ENCODE measurements around the gene KCNJ3.

The KCNJ3 gene

DNA sequence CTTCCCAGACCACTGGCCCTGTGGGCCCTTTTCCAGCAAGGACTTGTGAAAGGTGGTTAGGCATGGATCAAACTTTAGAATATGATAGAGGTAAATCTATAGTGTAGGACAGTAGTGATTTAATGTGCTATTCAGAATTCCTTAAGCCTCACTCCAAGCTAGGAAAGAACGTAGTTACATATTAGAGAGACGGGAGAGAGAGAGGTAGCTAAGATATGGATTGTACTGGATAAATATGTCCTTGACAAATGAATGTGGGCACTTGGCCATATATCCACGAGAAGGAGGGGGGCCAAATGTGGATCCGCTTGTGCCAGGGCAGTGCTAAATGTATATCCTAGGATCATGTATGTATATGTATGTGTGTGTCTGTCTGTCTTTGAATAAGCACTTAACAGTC, 6.5 kb downstream of the KCNJ3 start:
- Histone ChIP-seq H3K4me3 (ENCODE audit: insufficient read depth, low read depth, low read length, poor library complexity, severe bottlenecking) (no peak overlapping the region), H3K27me3 (replicated peaks; ENCODE audit: control insufficient read depth, insufficient read depth, low read length, poor library complexity, severe bottlenecking) (no peaks in the 10 kb centered on the region), H3K4me1 (ENCODE audit: control insufficient read depth, insufficient read depth, low read length, poor library complexity, severe bottlenecking) (no peaks in the 10 kb centered on the region), H3K36me3 (ENCODE audit: control insufficient read depth, insufficient read depth, low read length) (no peaks in the 10 kb centered on the region), H3K9me3 (ENCODE audit: control insufficient read depth, low read length) (no peaks in the 10 kb centered on the region), H3K27ac (ENCODE audit: insufficient read depth, low read length, poor library complexity, severe bottlenecking) (no peak overlapping the region)
- DNase-seq, result no peak

- Histone ChIP-seq H3K4me1 (ENCODE audit: control insufficient read depth, insufficient read depth, low read length, poor library complexity, severe bottlenecking) (no peaks in the 10 kb centered on the region), H3K4me3 (ENCODE audit: insufficient read depth, low read depth, low read length, poor library complexity, severe bottlenecking) (no peak overlapping the region), H3K27ac (ENCODE audit: insufficient read depth, low read length, poor library complexity, severe bottlenecking) (no peak overlapping the region), H3K36me3 (ENCODE audit: control insufficient read depth, insufficient read depth, low read length) (no peaks in the 10 kb centered on the region), H3K27me3 (replicated peaks; ENCODE audit: control insufficient read depth, insufficient read depth, low read length, poor library complexity, severe bottlenecking) (no peaks in the 10 kb centered on the region), H3K9me3 (ENCODE audit: control insufficient read depth, low read length) (no peaks in the 10 kb centered on the region)
- DNase-seq, result no peak
Measured at GRCh38 chr2:154706660-154707059, 8.2 kb downstream of the KCNJ3 start.

DNA sequence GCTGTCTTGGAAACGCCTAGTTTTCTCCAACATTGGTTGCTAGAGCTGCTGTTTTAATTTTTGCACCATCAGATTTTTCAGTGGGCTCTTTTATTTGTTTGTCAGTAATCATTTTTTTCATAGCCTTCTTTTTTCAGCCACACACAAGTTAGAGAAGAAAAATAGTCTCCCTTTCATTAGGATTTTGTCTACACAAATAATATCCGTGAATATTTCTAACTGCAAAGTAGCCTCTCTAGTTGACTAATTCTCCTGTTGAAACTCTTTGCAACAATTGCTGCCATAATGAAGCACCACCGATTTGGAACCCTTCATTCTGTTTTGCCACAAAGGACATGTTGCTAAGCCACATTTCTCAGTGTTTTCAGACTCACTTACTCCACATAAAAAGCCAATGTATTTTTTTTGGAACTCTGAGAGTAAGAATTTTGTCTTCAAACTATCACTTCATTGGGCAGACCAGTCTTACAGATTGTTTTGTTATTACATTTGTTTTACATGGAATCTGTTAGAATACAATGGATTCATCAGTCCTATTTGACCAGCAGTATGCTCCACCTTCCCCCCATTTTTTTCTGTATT, 9.6 kb downstream of the KCNJ3 start:
- DNase-seq, result no peak
- Histone ChIP-seq H3K27ac (ENCODE audit: insufficient read depth, low read length, poor library complexity, severe bottlenecking) (no peak overlapping the region), H3K27me3 (replicated peaks; ENCODE audit: control insufficient read depth, insufficient read depth, low read length, poor library complexity, severe bottlenecking) (no peaks in the 10 kb centered on the region), H3K4me1 (ENCODE audit: control insufficient read depth, insufficient read depth, low read length, poor library complexity, severe bottlenecking) (no peaks in the 10 kb centered on the region), H3K36me3 (ENCODE audit: control insufficient read depth, insufficient read depth, low read length) (no peaks in the 10 kb centered on the region), H3K9me3 (ENCODE audit: control insufficient read depth, low read length) (no peaks in the 10 kb centered on the region), H3K4me3 (ENCODE audit: insufficient read depth, low read depth, low read length, poor library complexity, severe bottlenecking) (no peak overlapping the region)

GRCh38 chr2:154709215-154709614, 10.7 kb downstream of the KCNJ3 start:
- H3K27me3 ChIP-seq (replicated peaks; ENCODE audit: control insufficient read depth, insufficient read depth, low read length, poor library complexity, severe bottlenecking), result no peaks in the 10 kb centered on the region
- no peaks in the 10 kb centered on the region for H3K9me3 ChIP-seq (ENCODE audit: control insufficient read depth, low read length)
- no peak overlapping the region for H3K27ac ChIP-seq (ENCODE audit: insufficient read depth, low read length, poor library complexity, severe bottlenecking)
- H3K4me3 ChIP-seq (ENCODE audit: insufficient read depth, low read depth, low read length, poor library complexity, severe bottlenecking), result no peak overlapping the region
- no peaks in the 10 kb centered on the region for H3K4me1 ChIP-seq (ENCODE audit: control insufficient read depth, insufficient read depth, low read length, poor library complexity, severe bottlenecking)
- DNase-seq, result no peak
- no peaks in the 10 kb centered on the region for H3K36me3 ChIP-seq (ENCODE audit: control insufficient read depth, insufficient read depth, low read length)

DNA sequence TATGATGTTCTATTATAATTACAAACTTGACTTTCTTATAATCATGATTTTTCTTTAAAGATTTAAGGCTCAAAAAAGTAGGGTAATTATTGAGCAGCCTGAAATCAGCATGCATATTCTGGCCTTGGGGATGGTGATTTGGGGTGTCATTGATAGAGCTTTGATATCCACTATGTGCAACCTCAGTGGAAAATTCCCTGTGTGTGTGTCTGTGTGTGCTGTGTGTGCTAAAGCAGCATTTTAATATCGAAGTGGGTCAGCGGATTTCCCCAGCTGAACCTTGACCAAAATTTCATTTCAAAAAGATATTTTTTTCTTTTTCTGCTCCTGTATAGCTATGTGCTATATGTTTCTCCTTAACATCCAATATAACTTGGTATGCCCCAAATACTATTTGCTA, 11.6 kb downstream of the KCNJ3 start:
- Histone ChIP-seq H3K27me3 (replicated peaks; ENCODE audit: control insufficient read depth, insufficient read depth, low read length, poor library complexity, severe bottlenecking) (no peaks in the 10 kb centered on the region), H3K4me1 (ENCODE audit: control insufficient read depth, insufficient read depth, low read length, poor library complexity, severe bottlenecking) (no peaks in the 10 kb centered on the region), H3K36me3 (ENCODE audit: control insufficient read depth, insufficient read depth, low read length) (no peaks in the 10 kb centered on the region), H3K9me3 (ENCODE audit: control insufficient read depth, low read length) (no peaks in the 10 kb centered on the region), H3K27ac (ENCODE audit: insufficient read depth, low read length, poor library complexity, severe bottlenecking) (no peak overlapping the region), H3K4me3 (ENCODE audit: insufficient read depth, low read depth, low read length, poor library complexity, severe bottlenecking) (no peak overlapping the region)
- no peak for DNase-seq

GRCh38 chr2:154710685-154711084, 12.2 kb downstream of the KCNJ3 start:
- no peaks in the 10 kb centered on the region for H3K36me3 ChIP-seq (ENCODE audit: control insufficient read depth, insufficient read depth, low read length)

DNA sequence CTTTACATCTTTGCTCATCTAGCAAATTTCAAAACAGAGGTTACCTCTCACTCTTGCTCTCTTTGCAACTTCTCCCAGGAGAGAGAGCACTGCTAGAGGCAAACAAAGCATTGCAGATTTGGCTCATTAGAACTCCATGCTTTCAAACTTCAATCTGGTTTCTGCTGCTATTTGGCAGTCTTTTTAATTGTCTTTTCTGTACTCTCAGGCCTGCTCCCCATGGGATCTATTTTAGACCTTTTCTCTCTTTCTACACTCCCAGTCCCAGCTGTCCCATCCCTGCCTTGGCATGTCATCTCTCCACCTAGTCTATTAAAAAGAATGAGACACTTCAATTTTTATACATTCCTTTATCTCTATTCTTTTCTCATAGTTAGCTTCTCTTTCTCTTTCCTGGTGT, 15.2 kb downstream of the KCNJ3 start:
- DNase-seq, result no peak
- no peak overlapping the region for H3K4me3 ChIP-seq (ENCODE audit: insufficient read depth, low read depth, low read length, poor library complexity, severe bottlenecking)
- H3K9me3 ChIP-seq (ENCODE audit: control insufficient read depth, low read length), result no peaks in the 10 kb centered on the region
- no peaks in the 10 kb centered on the region for H3K36me3 ChIP-seq (ENCODE audit: control insufficient read depth, insufficient read depth, low read length)
- no peaks in the 10 kb centered on the region for H3K27me3 ChIP-seq (replicated peaks; ENCODE audit: control insufficient read depth, insufficient read depth, low read length, poor library complexity, severe bottlenecking)
- no peak overlapping the region for H3K27ac ChIP-seq (ENCODE audit: insufficient read depth, low read length, poor library complexity, severe bottlenecking)
- no peaks in the 10 kb centered on the region for H3K4me1 ChIP-seq (ENCODE audit: control insufficient read depth, insufficient read depth, low read length, poor library complexity, severe bottlenecking)

More at GRCh38 chr2:154710685-154711084, 12.2 kb downstream of the KCNJ3 start:
- Histone ChIP-seq H3K4me1 (ENCODE audit: control insufficient read depth, insufficient read depth, low read length, poor library complexity, severe bottlenecking) (no peaks in the 10 kb centered on the region), H3K4me3 (ENCODE audit: insufficient read depth, low read depth, low read length, poor library complexity, severe bottlenecking) (no peak overlapping the region), H3K9me3 (ENCODE audit: control insufficient read depth, low read length) (no peaks in the 10 kb centered on the region), H3K27ac (ENCODE audit: insufficient read depth, low read length, poor library complexity, severe bottlenecking) (no peak overlapping the region), H3K27me3 (replicated peaks; ENCODE audit: control insufficient read depth, insufficient read depth, low read length, poor library complexity, severe bottlenecking) (no peaks in the 10 kb centered on the region)
- DNase-seq, result no peak

GRCh38 chr2:154720651-154721050, 22.2 kb downstream of the KCNJ3 start:
- H3K4me3 ChIP-seq (ENCODE audit: insufficient read depth, low read depth, low read length, poor library complexity, severe bottlenecking), result no peak overlapping the region
- no peaks in the 10 kb centered on the region for H3K36me3 ChIP-seq (ENCODE audit: control insufficient read depth, insufficient read depth, low read length)
- H3K9me3 ChIP-seq (ENCODE audit: control insufficient read depth, low read length), result no peaks in the 10 kb centered on the region
- no peak overlapping the region for H3K27ac ChIP-seq (ENCODE audit: insufficient read depth, low read length, poor library complexity, severe bottlenecking)
- H3K27me3 ChIP-seq (replicated peaks; ENCODE audit: control insufficient read depth, insufficient read depth, low read length, poor library complexity, severe bottlenecking), result no peaks in the 10 kb centered on the region
- no peak for DNase-seq
- no peaks in the 10 kb centered on the region for H3K4me1 ChIP-seq (ENCODE audit: control insufficient read depth, insufficient read depth, low read length, poor library complexity, severe bottlenecking)

GRCh38 chr2:154724194-154724797, 25.8 kb downstream of the KCNJ3 start:
- no peak for DNase-seq
- H3K27me3 ChIP-seq (replicated peaks; ENCODE audit: control insufficient read depth, insufficient read depth, low read length, poor library complexity, severe bottlenecking), result no peaks in the 10 kb centered on the region
- no peaks in the 10 kb centered on the region for H3K36me3 ChIP-seq (ENCODE audit: control insufficient read depth, insufficient read depth, low read length)
- no peak overlapping the region for H3K4me3 ChIP-seq (ENCODE audit: insufficient read depth, low read depth, low read length, poor library complexity, severe bottlenecking)
- H3K9me3 ChIP-seq (ENCODE audit: control insufficient read depth, low read length), result no peaks in the 10 kb centered on the region
- no peaks in the 10 kb centered on the region for H3K4me1 ChIP-seq (ENCODE audit: control insufficient read depth, insufficient read depth, low read length, poor library complexity, severe bottlenecking)
- no peak overlapping the region for H3K27ac ChIP-seq (ENCODE audit: insufficient read depth, low read length, poor library complexity, severe bottlenecking)

DNA sequence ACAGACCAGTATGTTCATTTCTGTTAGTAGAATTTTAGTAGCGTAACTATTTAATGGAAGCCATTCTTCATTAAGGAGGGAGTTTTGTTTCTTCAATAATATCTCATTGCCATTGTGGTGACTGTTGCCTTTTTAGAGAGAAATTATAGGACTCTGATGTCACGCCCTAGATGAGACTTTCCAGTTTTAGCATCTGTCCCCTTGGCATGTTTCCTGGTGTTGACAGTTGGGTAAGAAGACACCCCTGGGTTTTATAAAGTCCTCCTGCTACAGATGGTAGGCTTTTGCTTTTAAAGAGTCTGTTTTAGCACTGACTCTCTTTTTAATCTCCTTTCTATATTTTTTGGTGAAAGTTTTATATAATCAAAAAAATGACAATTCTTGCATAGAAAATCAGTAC, 41.9 kb downstream of the KCNJ3 start:
- Histone ChIP-seq H3K4me3 (ENCODE audit: insufficient read depth, low read depth, low read length, poor library complexity, severe bottlenecking) (no peak overlapping the region), H3K9me3 (ENCODE audit: control insufficient read depth, low read length) (no peaks in the 10 kb centered on the region), H3K36me3 (ENCODE audit: control insufficient read depth, insufficient read depth, low read length) (no peaks in the 10 kb centered on the region), H3K27me3 (replicated peaks; ENCODE audit: control insufficient read depth, insufficient read depth, low read length, poor library complexity, severe bottlenecking) (no peaks in the 10 kb centered on the region), H3K4me1 (ENCODE audit: control insufficient read depth, insufficient read depth, low read length, poor library complexity, severe bottlenecking) (no peaks in the 10 kb centered on the region), H3K27ac (ENCODE audit: insufficient read depth, low read length, poor library complexity, severe bottlenecking) (no peak overlapping the region)
- DNase-seq, result no peak

All from effector memory CD4-positive, alpha-beta T cell (primary cell).